CD4-positive, CD25-positive, alpha-beta regulatory T cell (primary cell): Measurements from ENCODE around the gene FBP2. TPM values are rescaled to one million over a fixed set of nuclear protein-coding genes. Genes with fewer than 3 reads are reported as not detected.

Experiments used
- ATAC-seq, 2 donors: fragments of 150-1000 bp; cut with Tn5 transposase; one replicate each; pipeline ENCODE4 v1.10.0; 2021; ENCODE audit warnings: low read depth in 2 of 2, moderate number of reproducible peaks in 2 of 2, moderate library complexity in 1 of 2
- DNase-seq, 3 donors: peaks; one replicate each; pipeline versions ENCODE4 v3.0.0 to v3.0.0-alpha.2; 2012 to 2022; ENCODE audit warnings: mixed read lengths in 1 of 3
- H3K27ac ChIP-seq: one replicate; pipeline ENCODE4 v1.7.0; 2013; ENCODE audit warnings: mild to moderate bottlenecking, low read length; ENCODE audit not compliant: insufficient read depth, poor library complexity, severe bottlenecking
- H3K27me3 ChIP-seq: one replicate; pipeline ENCODE4 v1.7.0; 2013; ENCODE audit warnings: low read length; ENCODE audit not compliant: control insufficient read depth, insufficient read depth
- H3K36me3 ChIP-seq: one replicate; pipeline ENCODE4 v1.7.0; 2013; ENCODE audit warnings: mild to moderate bottlenecking, low read length, moderate library complexity; ENCODE audit not compliant: control insufficient read depth, insufficient read depth
- H3K4me1 ChIP-seq: 2 replicates; pipeline ENCODE4 v1.7.0; 2013; ENCODE audit warnings: mild to moderate bottlenecking, low read length; ENCODE audit not compliant: insufficient read depth, control insufficient read depth, poor library complexity, severe bottlenecking
- H3K4me3 ChIP-seq: one replicate; pipeline ENCODE4 v1.7.0; 2013; ENCODE audit warnings: low read depth, mild to moderate bottlenecking, low read length, moderate library complexity
- H3K9me3 ChIP-seq, 2 experiments: 1 replicate in 1 of 2; 2 replicates in 1 of 2; pipeline ENCODE4 v1.7.0; 2013; ENCODE audit warnings: low read length in 2 of 2, mild to moderate bottlenecking in 1 of 2, moderate library complexity in 1 of 2; ENCODE audit not compliant: control insufficient read depth in 2 of 2
- H3K27ac Mint-ChIP-seq, 3 donors: one replicate each; pipeline ENCODE4 v1.8.0; 2020 to 2022; ENCODE audit warnings: mild to moderate bottlenecking in 3 of 3, mixed read lengths in 3 of 3, moderate library complexity in 2 of 3
- H3K27me3 Mint-ChIP-seq: one replicate; pipeline ENCODE4 v1.8.0; 2022; ENCODE audit warnings: mild to moderate bottlenecking, mixed read lengths
- H3K36me3 Mint-ChIP-seq: one replicate; pipeline ENCODE4 v1.8.0; 2020; ENCODE audit warnings: mixed read lengths
- H3K4me1 Mint-ChIP-seq, 4 donors: one replicate each; pipeline ENCODE4 v1.8.0; 2020 to 2022; ENCODE audit warnings: mixed read lengths in 4 of 4, mild to moderate bottlenecking in 1 of 4
- H3K4me3 Mint-ChIP-seq, 4 donors: one replicate each; pipeline ENCODE4 v1.8.0; 2020 to 2022; ENCODE audit warnings: mild to moderate bottlenecking in 4 of 4, mixed read lengths in 4 of 4, moderate library complexity in 3 of 4
- H3K9me3 Mint-ChIP-seq, 7 donors: one replicate each; pipeline ENCODE4 v1.8.0; 2020 to 2022; ENCODE audit warnings: mixed read lengths in 7 of 7, mild to moderate bottlenecking in 3 of 7, moderate library complexity in 2 of 7
- polyA plus RNA-seq, 4 donors: library from polyadenylated mRNA; unstranded; fragments of 300-500 nt; fragmentation: Illumina TruSeq; gene quantifications; one replicate each; pipeline ENCODE4 v1.2.3, GENCODE V29; 2021
- total RNA-seq: library from RNA; stranded (reverse); gene quantifications from one replicate; pipeline ENCODE4 v1.2.3, GENCODE V29; 2022

FBP2 gene
- total and polyA plus RNA-seq, 5 donors from 2014 or later, result not detected

GRCh38 chr9:94588681-94589080, 4.9 kb downstream of the FBP2 start:
- Histone ChIP-seq H3K36me3 (no peaks in the 10 kb centered on the region), H3K27me3 (no peaks in the 10 kb centered on the region), H3K27ac (no peak overlapping the region), H3K4me1 (peaks cover 4% of the 10 kb centered on the region), H3K9me3 (no peaks in the 10 kb centered on the region), H3K4me3 (no peak overlapping the region)
- no peaks in the 10 kb centered on the region for H3K36me3 Mint-ChIP-seq
- H3K4me3 Mint-ChIP-seq, result no peak overlapping the region
- no peak for DNase-seq
- peaks cover 4 to 24% (median 7%) of the 10 kb centered on the region in 4 donors for H3K4me1 Mint-ChIP-seq
- H3K9me3 Mint-ChIP-seq, result peaks cover 0 to 1% (median 0%) of the 10 kb centered on the region in 7 donors
- peaks cover 20% of the 10 kb centered on the region for H3K27me3 Mint-ChIP-seq
- no peak for ATAC-seq
- no peak overlapping the region for H3K27ac Mint-ChIP-seq

- H3K9me3 Mint-ChIP-seq, result peaks cover 0 to 1% (median 0%) of the 10 kb centered on the region in 7 donors
- peak overlapping the region in 1 of 3 donors; percentile 20 for H3K27ac Mint-ChIP-seq
- no peaks in the 10 kb centered on the region for H3K36me3 ChIP-seq
- H3K4me1 ChIP-seq, result peaks cover 4% of the 10 kb centered on the region
- H3K36me3 Mint-ChIP-seq, result no peaks in the 10 kb centered on the region
- H3K4me3 Mint-ChIP-seq, result peak overlapping the region in 2 of 4 donors; percentile 15 to 33
- H3K27ac ChIP-seq, result no peak overlapping the region
- H3K4me1 Mint-ChIP-seq, result peaks cover 4 to 24% (median 7%) of the 10 kb centered on the region in 4 donors
- H3K9me3 ChIP-seq, result no peaks in the 10 kb centered on the region
- H3K27me3 ChIP-seq, result no peaks in the 10 kb centered on the region
- DNase-seq, result no peak
- no peak overlapping the region for H3K4me3 ChIP-seq
- no peak for ATAC-seq
- H3K27me3 Mint-ChIP-seq, result peaks cover 14% of the 10 kb centered on the region
Observed at GRCh38 chr9:94586814-94587213, 6.8 kb downstream of the FBP2 start.

DNA sequence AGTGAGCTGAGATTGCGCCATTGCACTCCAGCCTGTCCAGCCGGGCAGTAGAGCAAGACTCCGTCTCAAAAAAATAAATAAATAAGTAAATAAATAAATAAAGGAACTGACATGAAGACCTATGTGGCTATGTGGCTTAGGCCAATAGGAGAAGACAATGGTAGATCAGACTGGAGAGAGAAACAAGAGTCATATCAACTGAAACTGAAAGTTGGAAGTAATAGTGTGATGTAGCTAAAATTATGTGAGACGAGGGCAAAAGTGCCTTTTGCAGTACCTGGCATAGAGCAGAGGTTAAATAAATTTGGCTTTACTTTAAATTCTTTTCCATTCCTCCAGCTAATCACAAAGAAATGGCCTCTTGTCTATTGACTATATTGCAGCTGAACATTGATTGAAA, 7.3 kb downstream of the FBP2 start:
- H3K4me1 Mint-ChIP-seq, result peaks cover 4 to 24% (median 7%) of the 10 kb centered on the region in 4 donors
- H3K27ac Mint-ChIP-seq, result peak overlapping the region in 1 of 3 donors; percentile 29
- H3K27me3 Mint-ChIP-seq, result peaks cover 14% of the 10 kb centered on the region
- peak overlapping the region; percentile 48 for H3K4me3 ChIP-seq
- H3K4me1 ChIP-seq, result peaks cover 4% of the 10 kb centered on the region
- H3K9me3 ChIP-seq, result no peaks in the 10 kb centered on the region
- H3K27ac ChIP-seq, result no peak overlapping the region
- DNase-seq (peak in 1 of 3 donors; percentile 53), ATAC-seq (no peak)
- peaks cover 0 to 1% (median 0%) of the 10 kb centered on the region in 7 donors for H3K9me3 Mint-ChIP-seq
- peak overlapping the region in 2 of 4 donors; percentile 15 to 33 for H3K4me3 Mint-ChIP-seq
- no peaks in the 10 kb centered on the region for H3K27me3 ChIP-seq
- no peaks in the 10 kb centered on the region for H3K36me3 ChIP-seq
- no peaks in the 10 kb centered on the region for H3K36me3 Mint-ChIP-seq

DNA sequence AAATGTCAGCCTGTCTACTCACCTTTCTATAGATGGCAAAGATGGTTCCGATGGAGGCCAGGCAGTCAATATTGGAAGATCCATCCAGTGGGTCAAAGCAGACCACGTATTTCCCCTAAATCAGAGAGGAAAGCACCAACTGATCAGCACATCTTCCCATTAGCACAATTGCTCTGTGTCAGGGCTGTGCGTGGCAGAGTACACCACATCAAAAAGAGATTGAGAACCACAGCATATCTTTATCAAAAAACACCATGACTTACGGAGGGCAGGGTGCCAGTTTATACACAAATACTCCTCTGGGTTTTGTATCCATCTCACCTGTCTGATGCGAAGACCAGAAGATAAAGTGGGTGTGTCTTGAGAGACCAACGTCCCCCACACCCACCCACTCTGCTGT, 9.1 kb downstream of the FBP2 start:
- H3K4me3 Mint-ChIP-seq, result no peak overlapping the region
- H3K9me3 ChIP-seq, result no peaks in the 10 kb centered on the region
- peaks cover 4 to 24% (median 7%) of the 10 kb centered on the region in 4 donors for H3K4me1 Mint-ChIP-seq
- no peaks in the 10 kb centered on the region for H3K36me3 Mint-ChIP-seq
- no peaks in the 10 kb centered on the region for H3K36me3 ChIP-seq
- peaks cover 18% of the 10 kb centered on the region for H3K27me3 Mint-ChIP-seq
- peaks cover 4% of the 10 kb centered on the region for H3K4me1 ChIP-seq
- ATAC-seq, result peak in 1 of 2 donors; percentile 62
- peak overlapping the region in 1 of 3 donors; percentile 6 for H3K27ac Mint-ChIP-seq
- peaks cover 0 to 1% (median 0%) of the 10 kb centered on the region in 7 donors for H3K9me3 Mint-ChIP-seq
- no peak overlapping the region for H3K4me3 ChIP-seq
- DNase-seq, result peak in 1 of 3 donors; percentile 55
- no peaks in the 10 kb centered on the region for H3K27me3 ChIP-seq
- no peak overlapping the region for H3K27ac ChIP-seq

DNA sequence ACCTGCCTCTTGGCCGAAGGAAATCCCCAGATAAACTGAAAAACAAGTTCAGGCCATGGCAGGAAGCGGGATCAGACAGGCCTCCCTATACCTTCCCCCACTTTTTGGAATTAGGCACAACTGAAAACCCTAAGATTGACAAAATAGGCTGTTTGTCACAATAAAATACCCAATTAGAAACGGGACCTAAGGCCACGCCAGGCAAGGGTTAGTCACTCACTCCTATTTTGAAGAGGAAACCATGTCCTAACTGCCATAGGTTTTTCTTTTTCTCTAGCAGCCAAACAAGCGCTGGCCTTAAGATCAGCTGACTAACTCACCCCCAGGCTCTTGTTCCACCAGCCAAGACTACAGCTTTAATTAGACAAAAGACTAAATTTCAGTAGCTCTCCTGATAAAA, 11.9 kb downstream of the FBP2 start:
- Histone ChIP-seq H3K9me3 (no peaks in the 10 kb centered on the region), H3K36me3 (no peaks in the 10 kb centered on the region), H3K27me3 (no peaks in the 10 kb centered on the region), H3K27ac (no peak overlapping the region), H3K4me1 (peaks cover 4% of the 10 kb centered on the region), H3K4me3 (no peak overlapping the region)
- ATAC-seq, result no peak
- Mint-ChIP-seq H3K4me3 (no peak overlapping the region), H3K36me3 (no peaks in the 10 kb centered on the region), H3K27me3 (peaks cover 10% of the 10 kb centered on the region), H3K4me1 (peaks cover 2 to 19% (median 7%) of the 10 kb centered on the region in 4 donors), H3K27ac (no peak overlapping the region), H3K9me3 (peaks cover 0 to 1% (median 0%) of the 10 kb centered on the region in 7 donors)
- DNase-seq, result no peak

- no peaks in the 10 kb centered on the region for H3K9me3 ChIP-seq
- H3K27ac ChIP-seq, result no peak overlapping the region
- H3K4me3 ChIP-seq, result no peak overlapping the region
- peaks cover 4% of the 10 kb centered on the region for H3K27me3 ChIP-seq
- no peaks in the 10 kb centered on the region for H3K36me3 ChIP-seq
- no peaks in the 10 kb centered on the region for H3K4me1 ChIP-seq
- no peaks in the 10 kb centered on the region for H3K36me3 Mint-ChIP-seq
- DNase-seq (no peak), ATAC-seq (no peak)
- H3K27me3 Mint-ChIP-seq, result peaks cover 24% of the 10 kb centered on the region
- H3K27ac Mint-ChIP-seq, result peak overlapping the region in 1 of 3 donors; percentile 30
- no peaks in the 10 kb centered on the region for H3K4me1 Mint-ChIP-seq
- H3K4me3 Mint-ChIP-seq, result no peak overlapping the region
- peaks cover 0 to 1% (median 0%) of the 10 kb centered on the region in 7 donors for H3K9me3 Mint-ChIP-seq
Observed at GRCh38 chr9:94577571-94577970, 16.1 kb downstream of the FBP2 start.

DNA sequence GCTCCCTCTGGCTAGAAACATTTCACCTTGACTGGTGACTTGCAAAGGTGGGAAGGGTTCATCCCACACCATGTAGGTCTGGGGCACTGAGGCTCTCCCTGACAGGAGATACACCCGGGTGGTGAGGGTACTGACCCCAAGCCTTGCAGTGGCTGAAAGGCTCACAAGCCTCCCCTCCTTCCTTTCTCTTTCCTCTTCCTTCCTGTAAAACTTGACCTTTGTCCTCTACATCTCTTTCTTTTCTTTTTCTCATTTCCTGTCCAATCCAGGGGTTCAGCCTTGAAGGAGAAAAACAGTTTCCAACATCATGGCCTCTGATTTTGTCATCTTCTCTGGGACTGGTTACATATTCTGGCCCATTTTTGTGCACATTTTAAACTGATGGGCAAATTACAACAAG, 16.6 kb downstream of the FBP2 start:
- Mint-ChIP-seq H3K27me3 (peaks cover 28% of the 10 kb centered on the region), H3K36me3 (no peaks in the 10 kb centered on the region), H3K4me3 (no peak overlapping the region), H3K9me3 (peaks cover 0 to 1% (median 0%) of the 10 kb centered on the region in 7 donors), H3K4me1 (no peaks in the 10 kb centered on the region), H3K27ac (peak overlapping the region in 1 of 3 donors; percentile 30)
- DNase-seq (no peak), ATAC-seq (no peak)
- no peaks in the 10 kb centered on the region for H3K4me1 ChIP-seq
- H3K36me3 ChIP-seq, result no peaks in the 10 kb centered on the region
- no peak overlapping the region for H3K4me3 ChIP-seq
- no peak overlapping the region for H3K27ac ChIP-seq
- no peaks in the 10 kb centered on the region for H3K9me3 ChIP-seq
- H3K27me3 ChIP-seq, result peaks cover 7% of the 10 kb centered on the region

- DNase-seq, result no peak
- no peak overlapping the region for H3K4me3 ChIP-seq
- peaks cover 7% of the 10 kb centered on the region for H3K27me3 ChIP-seq
- no peak overlapping the region for H3K27ac Mint-ChIP-seq
- H3K9me3 ChIP-seq, result no peaks in the 10 kb centered on the region
- ATAC-seq, result no peak
- no peaks in the 10 kb centered on the region for H3K36me3 Mint-ChIP-seq
- no peaks in the 10 kb centered on the region for H3K4me1 Mint-ChIP-seq
- no peak overlapping the region for H3K27ac ChIP-seq
- peaks cover 0 to 1% (median 0%) of the 10 kb centered on the region in 7 donors for H3K9me3 Mint-ChIP-seq
- no peaks in the 10 kb centered on the region for H3K36me3 ChIP-seq
- H3K27me3 Mint-ChIP-seq, result peaks cover 28% of the 10 kb centered on the region
- no peak overlapping the region for H3K4me3 Mint-ChIP-seq
- H3K4me1 ChIP-seq, result no peaks in the 10 kb centered on the region
Observed at GRCh38 chr9:94576131-94576530, 17.5 kb downstream of the FBP2 start.
